Tongue (tissue), 2 donors: ENCODE measurements around the gene SRRM4. TPM values are rescaled to one million over a fixed set of nuclear protein-coding genes. Genes with fewer than 3 reads are reported as not detected.

Source experiments
- DNase-seq: peaks from one replicate; pipeline ENCODE4 v3.0.0-alpha.2; 2015
- total RNA-seq: library from RNA; depleted of rRNA; stranded (reverse); fragments of >200 nt; gene quantifications from one replicate; pipeline ENCODE4 v1.2.3, GENCODE V29; 2014

The SRRM4 gene
- total RNA-seq, 1 donor from 2014 or later: 0.31 TPM

GRCh38 chr12:119204671-119205285 is 223.4 kb downstream of the SRRM4 start:
- DNase-seq: peak; percentile 69

DNA sequence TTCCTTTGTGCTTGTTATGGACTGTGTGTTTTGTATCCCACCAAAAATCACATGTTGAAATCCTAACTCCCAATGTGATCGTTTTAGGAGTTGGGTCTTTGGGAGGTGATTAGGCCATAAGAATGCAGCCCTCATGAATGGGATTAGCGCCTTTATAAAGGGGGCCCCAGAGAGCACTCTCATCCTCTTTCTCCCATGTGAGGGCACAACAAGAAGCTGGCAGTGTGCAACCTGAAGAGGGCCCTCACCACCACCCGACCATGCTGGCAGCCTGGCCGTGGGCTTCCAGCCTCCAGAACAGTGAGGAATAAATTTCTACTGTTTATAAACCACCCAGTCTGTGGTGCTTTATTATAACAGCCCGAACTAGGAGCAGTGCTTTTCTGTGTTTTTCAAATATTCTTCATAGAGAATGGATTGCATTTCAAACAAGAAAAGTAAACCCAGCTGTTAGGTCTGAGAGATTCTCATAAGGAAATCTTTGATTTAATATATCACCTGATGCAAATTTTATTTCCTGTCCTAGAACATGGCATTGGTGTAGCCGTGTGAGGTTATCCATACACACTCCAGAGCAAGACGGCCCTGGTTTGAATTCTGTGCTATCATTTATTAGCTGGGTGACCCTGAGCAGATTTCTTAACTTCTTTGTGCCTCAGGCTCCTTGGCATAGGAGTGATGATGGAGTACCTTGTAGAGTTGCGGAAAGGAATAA is 225.2 kb downstream of the SRRM4 start:
- no peak for DNase-seq

GRCh38 chr12:119207063-119207560 is 225.8 kb downstream of the SRRM4 start:
- no peak for DNase-seq

- peak; percentile 93 for DNase-seq
Observed at GRCh38 chr12:119208626-119209061, 227.3 kb downstream of the SRRM4 start.

DNA sequence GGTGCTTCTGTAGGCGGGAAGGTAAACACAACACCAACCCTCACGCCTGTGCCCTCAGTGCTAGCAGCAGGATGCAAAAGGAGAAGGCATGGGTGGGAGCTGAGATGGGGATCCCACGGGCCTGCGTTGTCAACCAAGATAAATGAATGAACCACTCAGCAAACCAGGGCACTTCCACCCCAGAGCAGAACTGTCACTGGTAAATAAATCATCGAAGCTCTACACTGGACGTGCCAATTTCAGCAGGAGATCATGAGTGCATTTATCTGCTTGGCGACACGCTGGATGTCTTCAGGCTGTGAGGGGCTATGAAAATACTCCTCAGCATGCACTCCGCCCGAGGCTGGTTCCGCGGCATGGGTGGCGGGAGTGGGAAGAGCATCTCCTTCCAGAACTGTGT is 230.5 kb downstream of the SRRM4 start:
- DNase-seq: no peak

Other genes starting within 250 kb of the SRRM4 start
- gene HSPB8, start 197.4 kb downstream of the SRRM4 start, total RNA-seq: 150 TPM